Astrocyte of the hippocampus (primary cell): ENCODE measurements around the gene MTO1.
A peak's percentile ranks its signal among the peaks of the same experiment; 100 is the strongest.
"Not testable (repeated sequence)": the region's sequence is repeated elsewhere in the genome, so short reads cannot be mapped to it uniquely, and the experiment has no call there.

ENCODE experiments used
- DNase-seq: peaks from one replicate; pipeline ENCODE4 v3.0.0; 2011; ENCODE audit warnings: low read depth, low spot score

The MTO1 gene

GRCh38 chr6:73503027-73503772 lies 41.7 kb downstream of the MTO1 start:
- no peak for DNase-seq

- no peak for DNase-seq
Observed at GRCh38 chr6:73504160-73504559, 42.6 kb downstream of the MTO1 start.

GRCh38 chr6:73505142-73505541 lies 43.6 kb downstream of the MTO1 start:
- no peak for DNase-seq

- DNase-seq, result not testable (repeated sequence)
Observed at GRCh38 chr6:73505705-73506104, 44.2 kb downstream of the MTO1 start.

GRCh38 chr6:73506246-73506645 lies 44.7 kb downstream of the MTO1 start:
- no peak for DNase-seq

GRCh38 chr6:73508776-73509175 lies 47.2 kb downstream of the MTO1 start:
- no peak for DNase-seq

GRCh38 chr6:73509851-73510250 lies 48.3 kb downstream of the MTO1 start:
- no peak for DNase-seq

- DNase-seq, result no peak
Observed at GRCh38 chr6:73511796-73512195, 50.3 kb downstream of the MTO1 start.

- DNase-seq, result peak; percentile 13
Observed at GRCh38 chr6:73513496-73513854, 51.9 kb downstream of the MTO1 start.

- DNase-seq, result no peak
Observed at GRCh38 chr6:73514746-73515110, 53.2 kb downstream of the MTO1 start.

- no peak for DNase-seq
Observed at GRCh38 chr6:73515204-73515655, 53.7 kb downstream of the MTO1 start.

GRCh38 chr6:73516514-73517489 lies 55.3 kb downstream of the MTO1 start:
- peak; percentile 11 for DNase-seq

- peak; percentile 39 for DNase-seq
Observed at GRCh38 chr6:73518100-73518981, 56.8 kb downstream of the MTO1 start.

GRCh38 chr6:73518982-73519881 lies 57.7 kb downstream of the MTO1 start:
- peak; percentile 17 for DNase-seq

GRCh38 chr6:73519926-73520687 lies 58.6 kb downstream of the MTO1 start:
- DNase-seq, result peak; percentile 87

GRCh38 chr6:73520688-73521350 lies 59.3 kb downstream of the MTO1 start, which contains the start of gene EEF1A1:
TSS of gene EEF1A1 (minus strand) at chr6:73521032. CDS start at chr6:73520026, 1,006 bp downstream.
- peak; percentile 100 for DNase-seq

GRCh38 chr6:73521351-73521985 lies 59.9 kb downstream of the MTO1 start:
- no peak for DNase-seq

GRCh38 chr6:73523434-73524123 lies 62.0 kb downstream of the MTO1 start:
- peak; percentile 58 for DNase-seq
